DND-41 (cell line): ENCODE data around the gene FOXK1.

Experiments used
- ATAC-seq: fragments of 200-7000 bp; cut with Tn5 transposase; 3 replicates; pipeline ENCODE4 v1.9.1; 2021; ENCODE audit warnings: low read depth; ENCODE audit not compliant: insufficient read depth
- DNase-seq: peaks from one replicate; pipeline ENCODE4 v3.0.0-alpha.2; 2020
- H2AFZ ChIP-seq: 2 replicates; pipeline ENCODE4 v1.6.0; 2012; ENCODE audit warnings: low read depth, low read length
- H3K27ac ChIP-seq: 2 replicates; pipeline ENCODE4 v1.5.1; 2012; ENCODE audit warnings: low read length, inconsistent platforms
- H3K27me3 ChIP-seq: fragments of 200-600 bp; sonication (generic); 2 replicates; pipeline ENCODE4 v1.6.0; 2012; ENCODE audit warnings: low read length, mild to moderate bottlenecking, inconsistent platforms; ENCODE audit not compliant: insufficient read depth, poor library complexity
- H3K36me3 ChIP-seq: 2 replicates; pipeline ENCODE4 v1.5.1; 2012; ENCODE audit warnings: low read length, inconsistent platforms; ENCODE audit not compliant: insufficient read depth
- H3K4me1 ChIP-seq: 2 replicates; pipeline ENCODE4 v1.5.1; 2012; ENCODE audit warnings: mild to moderate bottlenecking, low read length; ENCODE audit not compliant: insufficient read depth
- H3K4me2 ChIP-seq: 2 replicates; pipeline ENCODE4 v1.6.0; 2012; ENCODE audit warnings: mild to moderate bottlenecking, moderate library complexity, low read length, inconsistent platforms; ENCODE audit not compliant: insufficient read depth
- H3K4me3 ChIP-seq, 2 experiments: fragments of 200-600 bp in 1 of 2; shearing (Covaris generic) in 1 of 2; 2 replicates each; pipeline ENCODE4 v1.5.1; 2012 to 2016; ENCODE audit warnings: inconsistent platforms in 2 of 2, low read length in 2 of 2, mild to moderate bottlenecking in 2 of 2, low read depth in 1 of 2, moderate library complexity in 1 of 2
- H3K79me2 ChIP-seq: 2 replicates; pipeline ENCODE4 v1.6.0; 2012; ENCODE audit warnings: low read length, inconsistent platforms; ENCODE audit not compliant: insufficient read depth
- H3K9ac ChIP-seq: 2 replicates; pipeline ENCODE4 v1.6.0; 2012; ENCODE audit warnings: low read depth, mild to moderate bottlenecking, inconsistent platforms, low read length, moderate library complexity
- H3K9me3 ChIP-seq: 2 replicates; pipeline ENCODE4 v1.5.1; 2012; ENCODE audit warnings: low read length, moderate library complexity, mild to moderate bottlenecking, inconsistent platforms; ENCODE audit not compliant: insufficient read depth, severe bottlenecking
- H4K20me1 ChIP-seq: 2 replicates; pipeline ENCODE4 v1.6.0; 2012; ENCODE audit warnings: low read length; ENCODE audit not compliant: insufficient read depth
- CTCF ChIP-seq: IDR thresholded peaks from 2 replicates; pipeline ENCODE4 v1.5.1; 2012; ENCODE audit warnings: borderline replicate concordance, low read length, moderate library complexity, mild to moderate bottlenecking; ENCODE audit not compliant: poor library complexity, severe bottlenecking; ENCODE audit errors: extremely low read depth
- EZH2 ChIP-seq: IDR thresholded peaks from 3 replicates; pipeline ENCODE4 v1.6.1; 2012; ENCODE audit warnings: borderline replicate concordance, low read depth, mild to moderate bottlenecking, moderate library complexity, low read length, inconsistent platforms; ENCODE audit not compliant: severe bottlenecking

FOXK1 gene

DNA sequence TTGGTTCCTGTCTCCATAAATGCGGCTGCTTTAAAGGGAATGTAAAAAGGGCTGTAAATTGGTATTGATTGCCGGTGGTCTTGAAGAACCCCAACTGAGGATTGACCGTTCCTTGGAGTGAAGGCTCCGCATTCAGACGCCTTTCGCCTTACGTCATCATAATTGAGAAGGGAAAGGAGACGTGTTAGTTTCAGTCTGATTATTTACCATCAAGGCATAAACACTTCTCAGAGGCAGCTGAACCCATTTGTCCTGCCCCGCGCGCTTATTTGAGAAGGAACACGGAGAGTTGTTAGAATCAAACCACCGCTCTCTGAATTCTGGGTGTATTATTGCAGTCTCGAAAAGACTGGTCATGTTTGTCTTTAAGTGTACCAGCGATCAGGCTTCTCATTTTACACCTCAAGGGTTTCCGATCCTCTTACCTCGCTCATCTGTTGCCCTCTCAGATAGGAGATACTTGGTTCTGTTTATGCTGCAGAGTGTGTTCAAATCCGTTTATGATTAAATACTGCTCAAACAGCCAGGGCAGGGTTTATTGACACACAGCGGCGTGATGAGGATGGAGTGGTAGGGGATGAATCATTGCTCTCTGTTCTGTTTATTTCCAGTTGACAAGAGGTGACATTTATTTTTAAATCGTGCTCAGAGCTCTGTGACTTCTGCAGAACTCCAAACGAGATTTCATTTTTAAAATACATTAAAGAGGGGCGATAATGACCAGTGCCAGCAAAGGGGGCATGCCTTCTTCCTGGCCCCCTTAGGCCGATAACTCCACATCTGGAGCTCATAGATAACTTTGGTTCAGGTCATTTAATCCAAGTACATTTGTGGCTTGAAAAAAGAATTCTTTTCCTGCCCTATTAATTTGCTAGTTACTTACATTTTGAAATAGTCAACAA lies 30.4 kb downstream of the FOXK1 start:
- Histone ChIP-seq H3K4me2 (no peak overlapping the region), H3K79me2 (peaks cover 100% of the 10 kb centered on the region), H3K36me3 (peaks cover 26% of the 10 kb centered on the region), H3K4me1 (no peaks in the 10 kb centered on the region), H3K27me3 (no peaks in the 10 kb centered on the region), H3K4me3 (no peak overlapping the region), H3K9ac (no peak overlapping the region), H2AFZ (no peak overlapping the region), H3K9me3 (no peaks in the 10 kb centered on the region), H4K20me1 (peaks cover 85% of the 10 kb centered on the region), H3K27ac (no peak overlapping the region)
- TF ChIP-seq EZH2 (no peak), CTCF (no peak)
- no peak for ATAC-seq
- no peak for DNase-seq

- no peak overlapping the region for H3K27ac ChIP-seq
- no peak overlapping the region for H3K9ac ChIP-seq
- ATAC-seq (no peak), DNase-seq (peak; percentile 15)
- H3K4me3 ChIP-seq = no peak overlapping the region
- no peaks in the 10 kb centered on the region for H3K4me1 ChIP-seq
- peaks cover 100% of the 10 kb centered on the region for H3K79me2 ChIP-seq
- no peak overlapping the region for H3K4me2 ChIP-seq
- peaks cover 86% of the 10 kb centered on the region for H4K20me1 ChIP-seq
- no peak overlapping the region for H2AFZ ChIP-seq
- peaks cover 34% of the 10 kb centered on the region for H3K36me3 ChIP-seq
- H3K9me3 ChIP-seq = no peaks in the 10 kb centered on the region
- no peaks in the 10 kb centered on the region for H3K27me3 ChIP-seq
- TF ChIP-seq EZH2 (no peak), CTCF (no peak)
These were observed 31.2 kb downstream of the FOXK1 start for GRCh38 chr7:4713183-4713784.

GRCh38 chr7:4714161-4714700 lies 32.1 kb downstream of the FOXK1 start:
- H4K20me1 ChIP-seq = peaks cover 81% of the 10 kb centered on the region
- peaks cover 31% of the 10 kb centered on the region for H3K36me3 ChIP-seq
- no peaks in the 10 kb centered on the region for H3K9me3 ChIP-seq
- no peak overlapping the region for H3K4me2 ChIP-seq
- DNase-seq (no peak), ATAC-seq (no peak)
- H2AFZ ChIP-seq = no peak overlapping the region
- H3K4me3 ChIP-seq = no peak overlapping the region
- H3K4me1 ChIP-seq = no peaks in the 10 kb centered on the region
- no peak overlapping the region for H3K9ac ChIP-seq
- no peaks in the 10 kb centered on the region for H3K27me3 ChIP-seq
- H3K79me2 ChIP-seq = peaks cover 98% of the 10 kb centered on the region
- no peak overlapping the region for H3K27ac ChIP-seq
- TF ChIP-seq EZH2 (no peak), CTCF (no peak)
